SK-N-MC (cell line): ENCODE results near the gene COTL1.

Source experiments
- EZH2 ChIP-seq: fragments of 200-600 bp; sonication (generic); IDR thresholded peaks from one replicate; pipeline ENCODE4 v1.6.1; 2017; ENCODE audit warnings: antibody characterized with exemption
- POLR2AphosphoS5 ChIP-seq: IDR thresholded peaks from 2 replicates; pipeline ENCODE4 v1.6.1; 2012; ENCODE audit warnings: mild to moderate bottlenecking, low read depth, low read length, borderline replicate concordance

GRCh38 chr16:84559311-84559932 lies 58.5 kb downstream of the COTL1 start:
- TF ChIP-seq EZH2: no peak
- TF ChIP-seq POLR2AphosphoS5: no peak
